ENCODE data around the gene FAM174A.

Gene FAM174A

DNA sequence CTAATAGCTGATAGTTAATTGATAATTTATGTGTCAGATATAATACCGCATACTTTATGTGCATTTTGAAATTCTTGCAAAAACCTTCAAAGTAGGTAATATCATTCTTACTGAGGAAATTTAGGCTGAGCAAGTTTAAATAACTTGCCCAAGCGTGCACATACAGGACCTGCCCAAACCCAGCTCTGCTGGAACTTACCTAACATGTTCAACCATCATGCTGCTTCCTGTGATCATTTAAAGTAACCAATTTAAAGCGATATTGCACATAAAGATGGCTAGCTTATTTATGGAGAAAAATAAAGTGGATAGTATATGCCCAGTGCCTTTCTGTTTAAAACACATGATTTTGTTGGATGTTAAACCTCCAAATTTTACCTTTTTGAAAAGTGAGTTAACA, 4.3 kb downstream of the FAM174A start:
- H3K9me3 ChIP-seq = no peaks in the 10 kb centered on the region
- no peaks in the 10 kb centered on the region for H3K36me3 ChIP-seq
- no peak for TF ChIP-seq CTCF (IDR thresholded peaks at IDR 0.05; ENCODE audit: low read depth, low read length)
- H3K4me3 ChIP-seq (ENCODE audit: low read depth, low read length) = no peak overlapping the region
- DNase-seq = no peak
- no peaks in the 10 kb centered on the region for H3K27me3 ChIP-seq
- no peaks in the 10 kb centered on the region for H3K4me1 ChIP-seq

- Histone ChIP-seq H3K4me3 (ENCODE audit: low read depth, low read length) (no peak overlapping the region), H3K4me1 (no peaks in the 10 kb centered on the region), H3K9me3 (no peaks in the 10 kb centered on the region), H3K27me3 (no peaks in the 10 kb centered on the region), H3K36me3 (no peaks in the 10 kb centered on the region)
- no peak for DNase-seq
- TF ChIP-seq CTCF (IDR thresholded peaks at IDR 0.05; ENCODE audit: low read depth, low read length) = no peak
These were observed 6.9 kb downstream of the FAM174A start for GRCh38 chr5:100542086-100542485.

GRCh38 chr5:100546001-100546400, 10.8 kb downstream of the FAM174A start:
- H3K36me3 ChIP-seq = no peaks in the 10 kb centered on the region
- no peak for TF ChIP-seq CTCF (IDR thresholded peaks at IDR 0.05; ENCODE audit: low read depth, low read length)
- no peak for DNase-seq

DNA sequence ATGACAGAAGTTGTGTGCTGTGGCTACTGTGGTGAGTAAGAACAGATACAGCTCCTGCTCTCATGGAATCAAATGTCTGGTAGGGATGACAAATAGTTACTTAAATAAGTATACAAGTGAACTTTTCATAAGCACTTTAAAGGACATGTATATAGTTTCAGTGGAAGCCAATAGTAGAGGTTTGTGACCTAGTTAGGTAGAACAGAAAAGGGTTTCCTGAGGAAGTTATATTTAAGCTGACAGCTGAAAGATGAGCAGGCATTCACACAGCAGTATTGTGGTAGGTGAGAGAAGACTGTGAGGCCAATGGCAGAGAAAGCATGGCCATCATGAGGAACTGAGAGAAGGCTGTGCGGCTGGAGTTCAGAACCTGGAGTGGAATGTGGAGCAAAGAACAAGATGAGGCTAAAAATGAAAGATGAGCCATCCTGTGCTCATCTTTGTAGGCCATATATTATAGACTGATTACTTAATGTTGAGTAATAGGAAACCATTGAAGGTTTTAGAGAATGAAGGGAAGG, 15.4 kb downstream of the FAM174A start:
- Histone ChIP-seq H3K4me3 (ENCODE audit: low read depth, low read length) (no peak overlapping the region), H3K4me1 (no peaks in the 10 kb centered on the region), H3K9me3 (no peaks in the 10 kb centered on the region; the same call in 1 of the 2 replicates), H3K36me3 (no peaks in the 10 kb centered on the region), H3K27me3 (no peaks in the 10 kb centered on the region)
- TF ChIP-seq CTCF (IDR thresholded peaks at IDR 0.05; ENCODE audit: low read depth, low read length) = no peak
- no peak for DNase-seq

More at GRCh38 chr5:100546001-100546400, 10.8 kb downstream of the FAM174A start:
- Histone ChIP-seq H3K27me3 (no peaks in the 10 kb centered on the region), H3K4me1 (no peaks in the 10 kb centered on the region), H3K9me3 (no peaks in the 10 kb centered on the region), H3K4me3 (ENCODE audit: low read depth, low read length) (no peak overlapping the region)

DNA sequence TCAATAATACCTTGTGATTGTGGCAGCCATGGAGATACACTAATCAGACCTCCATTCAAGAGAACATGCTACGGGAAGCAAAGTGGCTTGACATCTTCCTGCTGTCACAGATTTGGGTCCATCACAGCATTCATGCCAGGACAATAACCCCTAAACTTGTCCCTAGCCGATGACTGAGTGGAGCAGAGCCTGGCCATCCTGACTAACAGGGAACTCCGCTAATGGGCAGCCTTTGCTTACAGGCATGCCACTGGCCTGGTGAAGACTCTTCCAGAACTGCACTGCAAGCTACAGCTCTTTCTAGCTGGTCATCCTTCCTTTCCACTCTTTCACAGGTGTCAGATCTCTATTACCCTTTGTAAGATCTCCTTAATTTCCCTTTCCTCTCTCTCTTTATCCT, 16.0 kb downstream of the FAM174A start:
- no peak for DNase-seq
- Histone ChIP-seq H3K4me1 (no peaks in the 10 kb centered on the region), H3K4me3 (ENCODE audit: low read depth, low read length) (no peak overlapping the region), H3K36me3 (no peaks in the 10 kb centered on the region), H3K9me3 (no peaks in the 10 kb centered on the region; the same call in 1 of the 2 replicates), H3K27me3 (no peaks in the 10 kb centered on the region)
- no peak for TF ChIP-seq CTCF (IDR thresholded peaks at IDR 0.05; ENCODE audit: low read depth, low read length)

DNA sequence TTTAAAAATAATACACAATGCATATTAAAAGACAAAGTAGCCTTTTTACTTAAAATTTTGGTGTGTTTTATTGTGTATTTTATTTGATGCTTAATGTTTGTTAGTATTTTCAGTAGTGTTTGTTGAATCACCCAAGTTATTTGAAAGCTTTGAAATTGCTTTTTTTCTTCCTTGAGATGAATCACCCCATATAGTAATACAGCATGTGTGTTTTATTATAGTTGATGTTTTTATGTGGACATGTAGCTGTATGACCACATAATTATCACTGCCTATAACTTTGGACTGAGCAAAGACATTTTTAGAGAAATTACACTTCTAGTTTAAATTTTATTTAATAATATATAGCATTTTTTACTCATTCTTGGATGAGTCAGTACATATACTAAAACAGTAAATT, 18.0 kb downstream of the FAM174A start:
- H3K27me3 ChIP-seq = no peaks in the 10 kb centered on the region

More for the DNA sequence above, 18.0 kb downstream of the FAM174A start:
- H3K4me3 ChIP-seq (ENCODE audit: low read depth, low read length) = no peak overlapping the region
- DNase-seq = no peak
- no peaks in the 10 kb centered on the region for H3K36me3 ChIP-seq
- H3K4me1 ChIP-seq = no peaks in the 10 kb centered on the region
- no peaks in the 10 kb centered on the region; the same call in 1 of the 2 replicates for H3K9me3 ChIP-seq
- TF ChIP-seq CTCF (IDR thresholded peaks at IDR 0.05; ENCODE audit: low read depth, low read length) = no peak

All from BE2C (cell line).